ENCODE measurements around the gene LYZL1. TPM values are rescaled to one million over a fixed set of nuclear protein-coding genes. Genes with fewer than 3 reads are reported as not detected.
"Not testable (repeated sequence)": the region's sequence is repeated elsewhere in the genome, so short reads cannot be mapped to it uniquely, and the experiment has no call there.

The LYZL1 gene
- total RNA-seq, 1 donor from 2014 or later, result not detected

GRCh38 chr10:29302499-29302898, 13.6 kb downstream of the LYZL1 start:
- TF ChIP-seq CTCF (IDR thresholded peaks at IDR 0.05), result no peak
- H3K27me3 ChIP-seq, result no peaks in the 10 kb centered on the region
- H3K9me3 ChIP-seq, result peaks cover 3 to 21% of the 10 kb centered on the region in 2 donors
- H3K27ac ChIP-seq, result no peak overlapping the region
- H3K4me1 ChIP-seq, result peaks cover 0 to 3% of the 10 kb centered on the region in 2 donors
- no peaks in the 10 kb centered on the region for H3K36me3 ChIP-seq
- DNase-seq (ENCODE audit: low spot score in 2 of 2), result no peak
- intact Hi-C loops (cut with DNase I), result no loop called here
- H3K4me3 ChIP-seq, result no peak overlapping the region

- H3K27ac ChIP-seq, result no peak overlapping the region
- H3K36me3 ChIP-seq, result no peaks in the 10 kb centered on the region
- peaks cover 0 to 3% of the 10 kb centered on the region in 2 donors for H3K4me1 ChIP-seq
- no peak overlapping the region for H3K4me3 ChIP-seq
- peak in 1 of 2 donors; percentile 81 for DNase-seq (ENCODE audit: low spot score in 2 of 2)
- no peaks in the 10 kb centered on the region for H3K27me3 ChIP-seq
- intact Hi-C loops (cut with DNase I), result loop anchor here (1.0 kb wide), 3 partner anchors 627 to 676 kb away; partner anchors contain the start of gene BAMBI
- peak; percentile 78 to 84 (median 80) for TF ChIP-seq CTCF (IDR thresholded peaks at IDR 0.05)
- peaks cover 0 to 12% of the 10 kb centered on the region in 2 donors for H3K9me3 ChIP-seq
These were observed 15.6 kb downstream of the LYZL1 start for GRCh38 chr10:29304264-29304994.

- Histone ChIP-seq H3K4me3 (no peak overlapping the region), H3K4me1 (peaks cover 0 to 3% of the 10 kb centered on the region in 2 donors), H3K27ac (no peak overlapping the region), H3K9me3 (peaks cover 0 to 12% of the 10 kb centered on the region in 2 donors), H3K36me3 (no peaks in the 10 kb centered on the region), H3K27me3 (no peaks in the 10 kb centered on the region)
- TF ChIP-seq CTCF (IDR thresholded peaks at IDR 0.05), result no peak
- DNase-seq (ENCODE audit: low spot score in 2 of 2), result no peak
- intact Hi-C loops (cut with DNase I), result loop anchor here (1.0 kb wide), 3 partner anchors 628 to 677 kb away; partner anchors contain the start of gene BAMBI
These were observed 16.1 kb downstream of the LYZL1 start for GRCh38 chr10:29304995-29305335.

DNA sequence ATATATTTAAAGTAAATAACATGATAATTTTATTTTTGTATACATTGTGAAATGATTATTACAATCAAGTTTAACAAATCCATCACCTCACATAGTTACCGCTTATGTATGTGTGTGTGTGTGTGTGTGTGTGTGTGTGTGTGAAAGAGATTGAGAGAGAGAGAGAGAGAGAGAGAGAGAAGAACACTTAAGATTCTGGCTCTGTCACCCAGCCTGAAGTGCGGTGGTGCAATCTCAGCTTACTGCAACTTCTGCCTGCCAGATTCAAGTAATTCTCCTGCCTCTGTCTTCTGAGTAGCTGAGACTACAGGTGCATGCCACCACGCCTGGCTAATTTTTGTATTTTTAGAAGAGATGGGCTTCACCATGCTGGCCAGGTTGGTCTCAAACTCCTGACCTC, 17.8 kb downstream of the LYZL1 start:
- no peak overlapping the region for H3K4me3 ChIP-seq
- H3K9me3 ChIP-seq, result peaks cover 0 to 1% of the 10 kb centered on the region in 2 donors
- H3K27me3 ChIP-seq, result no peaks in the 10 kb centered on the region
- peaks cover 0 to 3% of the 10 kb centered on the region in 2 donors for H3K4me1 ChIP-seq
- H3K27ac ChIP-seq, result no peak overlapping the region
- DNase-seq (ENCODE audit: low spot score in 2 of 2), result peak in 1 of 2 donors; percentile 7
- H3K36me3 ChIP-seq, result no peaks in the 10 kb centered on the region
- no peak for TF ChIP-seq CTCF (IDR thresholded peaks at IDR 0.05)
- intact Hi-C loops (cut with DNase I), result no loop called here

- intact Hi-C loops (cut with DNase I); H3K27me3 ChIP-seq; H3K4me3 ChIP-seq; H3K27ac ChIP-seq; H3K36me3 ChIP-seq; H3K4me1 ChIP-seq; H3K9me3 ChIP-seq: not testable (repeated sequence)
- DNase-seq (ENCODE audit: low spot score in 2 of 2), result peak in 1 of 2 donors; percentile 24
These were observed 19.3 kb downstream of the LYZL1 start for GRCh38 chr10:29308142-29308541.

- no peaks in the 10 kb centered on the region for H3K27me3 ChIP-seq
- no peaks in the 10 kb centered on the region for H3K36me3 ChIP-seq
- no peaks in the 10 kb centered on the region for H3K9me3 ChIP-seq
- no peak overlapping the region for H3K27ac ChIP-seq
- no peak overlapping the region for H3K4me3 ChIP-seq
- intact Hi-C loops (cut with DNase I), result no loop called here
- no peak for TF ChIP-seq CTCF (IDR thresholded peaks at IDR 0.05)
- H3K4me1 ChIP-seq, result no peaks in the 10 kb centered on the region
- peak in 1 of 2 donors; percentile 13 for DNase-seq (ENCODE audit: low spot score in 2 of 2)
These were observed 20.6 kb downstream of the LYZL1 start for GRCh38 chr10:29309465-29309864.

DNA sequence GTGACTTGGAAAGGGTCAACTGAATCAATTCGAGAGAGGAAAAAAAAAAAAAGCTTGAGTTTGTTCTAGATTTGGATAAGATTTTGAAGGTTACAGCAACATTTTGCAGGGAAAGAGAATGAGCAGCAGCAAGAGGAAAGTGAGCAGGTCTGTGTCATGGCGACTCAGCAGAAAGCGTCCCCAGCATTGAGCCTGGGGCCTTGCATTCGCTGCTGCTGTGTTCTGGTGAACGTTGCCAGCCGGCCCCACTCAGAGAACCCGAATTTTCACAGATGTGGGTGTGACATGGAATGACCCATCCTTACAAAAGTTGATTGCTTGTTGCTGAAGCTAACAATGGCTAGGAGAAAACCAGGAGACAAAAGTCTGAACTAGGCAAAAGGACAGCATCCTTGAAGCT, 21.6 kb downstream of the LYZL1 start:
- H3K4me3 ChIP-seq; DNase-seq (ENCODE audit: low spot score in 2 of 2); H3K9me3 ChIP-seq; H3K4me1 ChIP-seq; H3K27ac ChIP-seq; H3K27me3 ChIP-seq; H3K36me3 ChIP-seq; intact Hi-C loops (cut with DNase I): not testable (repeated sequence)
